NCI-H1105 treated with DMSO at 0.1 percent for 48 hours (cell line): ENCODE results near the gene PSMA1.
"Not testable (repeated sequence)": the region's sequence is repeated elsewhere in the genome, so short reads cannot be mapped to it uniquely, and the experiment has no call there.

Experiments used
- DNase-seq: peaks from one replicate; lab custom pipeline; 2025; lab: John Stamatoyannopoulos, UW

Gene PSMA1

DNA sequence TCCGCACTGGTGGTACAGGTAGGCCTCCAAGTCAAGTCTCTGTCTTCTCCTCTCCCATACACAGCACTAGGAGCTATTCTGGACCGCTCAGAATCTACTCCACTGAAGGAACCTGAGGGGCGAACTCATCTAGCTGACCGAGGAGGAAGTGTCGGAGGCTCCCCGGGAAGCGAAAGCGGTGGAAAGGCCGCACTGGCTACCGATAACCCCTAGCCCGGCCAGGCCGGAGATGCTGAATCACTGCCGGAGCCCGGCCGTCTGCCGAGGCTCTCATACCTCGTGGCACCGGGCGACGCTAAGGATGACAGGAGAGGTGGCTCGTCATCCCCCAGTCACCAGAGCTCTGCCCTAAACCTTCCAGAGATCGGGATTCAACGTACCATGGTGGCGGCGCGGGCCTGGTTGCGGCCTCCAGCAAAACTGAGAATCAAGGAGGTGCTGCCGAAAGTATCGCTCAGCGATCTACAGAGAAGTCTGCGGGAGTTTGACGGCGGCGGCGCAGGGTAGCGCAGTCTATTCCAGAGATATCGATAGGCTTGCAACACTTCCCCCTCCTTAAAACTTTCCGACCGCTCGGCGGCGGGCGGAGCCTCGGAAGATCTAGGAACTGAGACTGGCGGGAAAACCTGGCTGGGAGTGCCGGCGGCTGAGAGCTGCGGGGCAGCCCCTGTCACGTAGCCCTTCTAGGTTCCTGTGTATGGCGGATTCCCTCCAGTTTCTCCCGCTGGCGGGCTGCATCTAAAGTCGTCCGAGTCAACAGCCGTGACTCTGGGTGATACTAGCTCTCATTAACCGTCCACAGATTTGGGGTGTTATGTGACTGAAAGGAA lies at the start of gene PSMA1:
Gene PSMA1, minus strand, starts transcription at position 470 of the 830 bp plus-strand sequence. Its CDS starts 87 bp downstream, at position 383.
- peak; percentile 98 for DNase-seq

DNA sequence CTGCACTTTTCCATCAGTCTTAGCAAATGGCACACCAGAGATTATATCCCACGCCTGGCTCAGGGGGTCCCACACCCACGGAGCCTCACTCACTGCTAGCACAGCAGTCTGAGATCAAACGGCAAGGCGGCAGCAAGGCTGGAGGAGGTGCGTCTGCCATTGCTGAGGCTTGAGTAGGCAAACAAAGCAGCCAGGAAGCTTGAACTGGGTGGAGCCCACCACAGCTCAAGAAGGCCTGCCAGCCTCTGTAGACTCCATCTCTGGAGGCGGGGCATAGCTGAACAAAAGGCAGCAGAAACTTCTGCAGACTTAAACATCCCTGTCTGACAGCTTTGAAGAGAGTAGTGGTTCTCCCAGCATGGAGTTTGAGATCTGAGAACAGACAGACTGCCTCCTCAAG lies 49.3 kb upstream of the PSMA1 start:
- DNase-seq, result not testable (repeated sequence)

DNA sequence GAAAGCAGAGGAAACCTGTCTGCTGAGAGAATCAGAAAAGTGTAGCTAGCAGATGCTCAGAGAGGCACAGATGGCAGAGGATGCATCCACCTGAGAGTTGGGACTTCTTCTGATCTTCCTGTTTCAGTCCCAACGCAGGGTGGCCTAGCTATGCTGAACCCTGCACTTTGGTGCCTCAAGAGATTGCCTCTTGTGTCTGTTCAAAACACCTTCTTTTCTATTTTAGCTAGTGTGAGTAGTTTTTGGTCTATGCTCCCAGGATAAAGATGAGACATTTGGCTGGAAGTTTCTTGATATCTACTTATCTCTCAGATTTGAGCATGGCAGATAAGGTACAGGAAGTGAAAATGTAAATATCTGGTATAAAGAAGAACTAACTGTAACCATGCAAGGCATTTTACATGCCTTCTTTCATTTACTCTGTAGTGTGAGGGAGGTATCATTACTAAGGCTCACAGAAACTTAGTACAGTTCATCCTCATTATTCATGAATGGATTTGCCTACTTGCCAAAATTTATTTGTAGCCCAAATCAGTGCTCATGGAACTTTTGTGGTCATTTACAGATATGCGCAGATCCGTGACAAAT lies 47.0 kb upstream of the PSMA1 start:
- DNase-seq, result no peak

DNA sequence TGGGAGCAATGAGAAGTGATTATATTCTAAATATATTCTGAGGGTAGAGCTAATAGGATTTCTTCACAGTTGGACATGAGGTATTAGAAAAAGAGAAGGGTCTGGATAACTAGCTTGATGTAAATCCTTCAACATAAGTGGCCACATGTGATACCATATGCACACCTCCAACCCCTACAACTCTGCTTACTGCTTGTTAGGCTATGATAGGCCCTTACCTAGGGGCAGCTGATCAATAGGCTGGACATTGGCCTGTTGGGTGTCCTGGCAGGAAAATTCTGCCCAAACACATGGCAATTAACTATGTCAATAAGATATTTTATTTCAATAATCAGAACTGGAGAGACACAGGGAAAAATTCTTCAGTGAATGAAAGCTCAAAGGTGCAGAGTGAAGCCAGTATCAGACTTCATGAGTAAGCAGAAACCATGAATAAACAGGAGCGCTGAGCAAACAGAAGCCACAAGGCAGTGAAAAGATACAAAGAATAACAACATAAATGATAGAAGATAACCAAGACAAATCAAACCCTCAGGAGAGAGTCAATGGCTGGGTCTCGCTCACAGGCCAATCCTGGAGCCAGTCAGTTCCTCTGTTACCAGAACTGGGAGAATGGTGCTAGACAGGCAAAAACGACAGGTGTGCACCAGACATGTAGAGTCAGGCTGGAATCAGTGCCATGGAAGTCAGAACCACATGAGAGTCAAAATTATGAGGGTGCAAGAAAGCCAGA lies 46.3 kb upstream of the PSMA1 start:
- no peak for DNase-seq

DNA sequence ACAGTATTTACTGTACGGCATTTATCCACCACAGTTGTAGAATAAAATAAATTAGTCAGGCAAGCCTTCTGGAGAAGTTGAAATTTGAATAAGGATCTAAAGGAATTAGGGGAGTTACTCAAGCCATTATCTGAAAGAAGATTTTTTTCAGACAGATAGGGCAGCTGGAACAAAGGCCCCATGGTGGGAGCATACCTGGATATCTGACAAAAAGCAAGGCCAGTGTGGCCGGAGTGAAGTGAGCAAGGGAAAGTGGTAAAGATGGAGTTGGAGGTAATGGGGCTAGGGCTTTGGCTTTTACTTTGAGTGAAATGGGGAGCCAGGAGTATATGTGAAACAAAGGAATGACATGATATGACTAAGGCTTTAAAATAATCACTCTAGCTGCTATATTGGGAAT lies 45.7 kb upstream of the PSMA1 start:
- no peak for DNase-seq

- no peak for DNase-seq
Observed at GRCh38 chr11:14555818-14556217, 35.6 kb upstream of the PSMA1 start.

DNA sequence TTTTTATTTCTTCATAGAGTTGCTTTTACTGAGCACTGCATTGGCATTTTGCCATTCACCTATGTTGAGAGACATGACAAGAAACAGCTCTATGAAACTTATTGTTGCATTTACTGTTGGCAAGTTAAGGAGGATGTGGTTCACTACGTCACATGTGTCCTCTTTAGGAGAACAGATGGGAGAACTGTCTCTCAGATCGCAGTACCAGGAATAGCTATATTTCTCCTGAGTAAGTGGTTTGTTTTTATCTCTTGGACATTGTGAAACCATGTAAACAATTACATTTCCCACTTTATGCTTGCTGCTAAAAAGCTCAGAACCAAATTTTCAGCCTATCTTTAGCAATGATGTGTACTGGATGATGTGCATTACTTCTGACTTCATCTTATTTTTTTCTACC lies 34.8 kb upstream of the PSMA1 start:
- no peak for DNase-seq

DNA sequence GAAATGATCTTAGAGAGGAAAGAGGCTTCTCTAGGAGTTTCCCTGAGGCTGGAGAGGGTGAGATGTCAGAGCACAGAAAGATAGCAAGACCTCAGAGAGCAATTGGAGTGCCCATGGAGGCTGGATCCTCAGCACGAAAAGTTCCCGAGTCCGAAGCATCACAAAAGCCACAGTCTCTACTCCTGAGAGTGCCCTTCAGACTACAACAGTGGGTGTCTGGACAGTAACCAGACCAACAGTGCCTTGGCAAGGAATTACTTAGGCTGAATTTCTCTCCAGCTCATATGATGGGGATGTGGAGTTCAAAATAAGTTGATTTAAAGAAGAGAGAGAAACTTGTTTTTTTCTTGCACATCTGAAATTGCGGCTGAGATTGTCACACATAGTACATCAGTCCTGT lies 31.9 kb upstream of the PSMA1 start:
- DNase-seq, result no peak

DNA sequence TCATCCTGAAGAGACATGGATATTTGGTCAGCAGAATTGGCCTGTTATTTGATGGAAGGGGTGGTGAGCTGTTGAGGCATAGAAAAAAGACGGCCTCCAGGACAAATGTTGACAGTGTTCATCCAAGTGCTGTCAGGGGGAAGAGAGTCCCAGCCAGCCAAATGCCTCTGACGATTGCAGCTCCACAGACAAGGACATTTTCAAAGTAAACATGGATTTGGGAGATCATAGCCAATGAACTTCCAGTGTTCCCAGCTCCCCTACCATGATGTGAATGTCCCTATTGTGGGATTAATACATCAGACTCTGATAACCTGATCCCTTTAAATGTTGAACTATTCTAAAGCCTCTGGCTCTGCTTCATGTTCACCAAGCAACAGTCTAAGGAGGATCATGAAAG lies 31.2 kb upstream of the PSMA1 start:
- DNase-seq, result no peak

DNA sequence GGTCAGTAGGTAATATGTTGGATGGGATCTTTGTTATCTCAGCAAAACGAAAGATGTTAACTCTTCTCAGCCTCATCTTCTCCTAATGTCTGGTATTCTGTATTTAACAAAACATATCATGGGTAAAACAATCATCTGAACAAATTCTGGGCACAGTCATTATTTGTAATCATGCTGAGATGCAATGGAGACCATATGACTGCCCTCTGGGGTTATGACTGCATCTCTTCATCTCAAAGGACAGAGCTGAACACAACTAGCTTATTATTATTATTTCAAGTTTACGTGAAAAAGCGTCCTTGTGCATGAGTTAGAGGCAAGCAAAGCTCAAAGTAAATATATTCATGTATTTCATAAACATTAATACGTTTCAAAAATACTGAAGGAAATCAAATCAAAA lies 29.7 kb upstream of the PSMA1 start:
- no peak for DNase-seq

GRCh38 chr11:14547440-14547839 lies 27.3 kb upstream of the PSMA1 start:
- DNase-seq, result no peak

DNA sequence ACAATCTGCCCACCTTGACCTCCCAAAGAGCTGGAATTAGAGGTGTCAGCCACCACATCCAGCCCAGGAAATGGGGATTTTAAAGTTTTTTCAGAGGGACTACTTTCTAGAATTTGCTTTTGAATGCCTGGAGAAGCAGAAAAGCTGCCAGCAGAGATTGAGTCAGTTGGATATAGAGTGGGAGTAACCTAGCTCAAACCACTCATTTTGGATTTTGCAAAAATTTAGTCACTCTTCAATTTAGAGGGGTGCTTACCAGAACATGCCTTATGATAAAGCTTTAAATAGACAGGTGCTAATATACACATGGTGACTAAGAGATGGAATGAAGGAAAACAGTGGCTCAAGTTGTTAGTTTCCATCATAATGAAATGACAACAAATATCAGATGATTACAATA lies 26.5 kb upstream of the PSMA1 start:
- no peak for DNase-seq

- no peak for DNase-seq
Observed at GRCh38 chr11:14544611-14545010, 24.4 kb upstream of the PSMA1 start.

DNA sequence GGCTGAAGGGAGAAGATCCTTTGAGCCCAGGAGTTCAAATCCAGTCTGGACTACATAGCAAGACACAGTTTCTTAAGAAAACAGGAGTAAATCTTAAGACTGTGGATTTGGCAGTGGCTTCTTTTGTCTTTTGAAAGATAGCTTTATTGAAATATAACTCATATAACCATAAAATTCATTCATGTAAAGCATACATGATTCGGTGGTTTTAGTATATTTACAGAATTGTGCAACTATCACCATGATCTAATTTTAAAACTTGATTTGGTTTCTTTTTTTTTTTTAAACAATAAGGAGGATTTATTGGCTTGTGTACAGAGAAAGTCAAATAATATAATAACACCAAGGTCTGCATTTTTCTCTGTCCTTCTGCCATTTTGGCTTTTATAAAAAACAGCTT lies 23.1 kb upstream of the PSMA1 start:
- DNase-seq, result no peak

DNA sequence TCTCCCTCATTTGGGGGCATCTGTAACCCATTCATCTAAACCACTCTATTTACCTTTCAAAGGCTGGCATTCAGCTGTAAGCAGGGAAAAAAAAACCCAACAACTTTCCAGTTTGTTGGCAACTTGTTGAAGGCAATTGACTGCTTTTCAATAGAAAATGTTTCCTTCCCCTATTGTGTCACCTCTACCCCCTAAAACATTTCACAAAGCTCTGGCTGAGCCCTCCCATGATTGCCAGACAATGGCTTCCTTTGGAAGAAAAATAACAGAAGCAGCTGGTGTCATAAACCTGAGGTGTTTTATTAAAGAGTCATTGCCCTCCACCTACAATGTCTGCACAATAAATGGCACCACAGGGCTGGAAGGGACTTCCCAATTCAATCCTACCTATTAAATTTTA lies 22.1 kb upstream of the PSMA1 start:
- DNase-seq, result peak; percentile 99

GRCh38 chr11:14541192-14541947 lies 21.2 kb upstream of the PSMA1 start:
- peak; percentile 25 for DNase-seq

GRCh38 chr11:14539982-14540421 lies 19.8 kb upstream of the PSMA1 start:
- no peak for DNase-seq

- no peak for DNase-seq
Observed at GRCh38 chr11:14538926-14539554, 18.9 kb upstream of the PSMA1 start.

DNA sequence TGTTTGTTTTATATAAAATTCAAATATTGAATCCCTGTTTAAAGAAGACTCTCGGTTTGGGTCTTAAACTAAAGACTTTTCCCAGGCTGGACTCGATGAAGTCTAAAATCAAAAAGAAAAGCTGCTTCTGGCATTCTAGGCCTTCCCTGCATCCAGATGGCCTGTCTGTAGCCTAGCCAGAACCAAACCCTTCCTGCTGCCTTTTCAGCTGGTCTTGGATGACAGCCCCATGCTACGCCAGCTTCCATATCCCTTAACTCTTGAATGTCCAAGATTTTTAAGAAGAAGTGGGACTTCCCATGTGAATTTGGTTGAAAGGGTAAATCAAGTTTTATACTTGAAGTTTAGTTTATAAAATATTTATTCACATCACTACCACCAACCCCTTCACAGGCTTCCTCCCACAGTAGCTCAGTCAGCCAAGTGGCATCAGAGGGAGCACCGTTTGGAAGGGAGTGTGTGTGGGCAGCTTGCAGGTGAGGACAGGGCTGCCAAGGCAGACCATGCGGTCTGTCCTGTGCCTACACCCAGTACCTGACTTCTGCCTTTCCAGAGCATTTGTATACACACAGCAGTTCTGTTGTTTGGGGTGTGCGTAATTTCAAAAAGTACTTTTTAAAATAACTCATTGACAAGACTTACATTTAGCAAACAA lies 18.2 kb upstream of the PSMA1 start:
- no peak for DNase-seq

GRCh38 chr11:14537134-14537599 lies 17.0 kb upstream of the PSMA1 start:
- DNase-seq, result peak; percentile 50

- not testable (repeated sequence) for DNase-seq
Observed at GRCh38 chr11:14535166-14535565, 15.0 kb upstream of the PSMA1 start.
